Lung (tissue), 12 donors: Measurements from ENCODE around the gene TRAM2. TPM values are rescaled to one million over a fixed set of nuclear protein-coding genes. Genes with fewer than 3 reads are reported as not detected.

Source experiments
- ATAC-seq: fragments of 200-7000 bp; cut with Tn5 transposase; one replicate; pipeline ENCODE4 v1.9.1; 2020; ENCODE audit warnings: moderate number of reproducible peaks; ENCODE audit not compliant: insufficient read depth, low FRiP score
- DNase-seq, 3 donors: peaks; one replicate each; pipeline ENCODE4 v3.0.0-alpha.2; 2013 to 2017
- H3K27ac ChIP-seq, 2 donors: one replicate each; pipeline ENCODE4 v1.5.1; 2013; ENCODE audit warnings: mild to moderate bottlenecking in 2 of 2, moderate library complexity in 2 of 2, control low read depth in 1 of 2, inconsistent platforms in 1 of 2, low read depth in 1 of 2, low read length in 1 of 2
- H3K27me3 ChIP-seq, 3 donors: one replicate each; pipeline ENCODE4 v1.5.1; 2013; ENCODE audit warnings: low read length in 2 of 3; ENCODE audit not compliant: control insufficient read depth in 3 of 3, insufficient read depth in 3 of 3
- H3K36me3 ChIP-seq, 4 donors: one replicate each; pipeline ENCODE4 v1.5.1; 2013; ENCODE audit warnings: low read length in 4 of 4, mild to moderate bottlenecking in 1 of 4, moderate library complexity in 1 of 4; ENCODE audit not compliant: control insufficient read depth in 4 of 4, insufficient read depth in 4 of 4
- H3K4me1 ChIP-seq, 5 donors: one replicate each; pipeline ENCODE4 v1.5.1; 2013; ENCODE audit warnings: low read length in 5 of 5, mild to moderate bottlenecking in 2 of 5, moderate library complexity in 1 of 5; ENCODE audit not compliant: control insufficient read depth in 5 of 5, insufficient read depth in 5 of 5
- H3K4me3 ChIP-seq: one replicate; pipeline ENCODE4 v1.5.1; 2013; ENCODE audit warnings: mild to moderate bottlenecking, control low read depth, moderate library complexity
- H3K9ac ChIP-seq, 2 donors: one replicate each; pipeline ENCODE4 v1.5.1; 2013; ENCODE audit warnings: low read length in 2 of 2, control low read depth in 1 of 2; ENCODE audit not compliant: insufficient read depth in 1 of 2
- H3K9me3 ChIP-seq, 4 donors: one replicate each; pipeline ENCODE4 v1.5.1; 2013; ENCODE audit warnings: low read length in 3 of 4, mild to moderate bottlenecking in 1 of 4, moderate library complexity in 1 of 4; ENCODE audit not compliant: control insufficient read depth in 4 of 4, insufficient read depth in 3 of 4
- WGBS, 2 donors: extraction: QIAGEN DNeasy Blood & Tissue Kit; methylation state at CpG; one replicate each; pipeline ENCODE4 v1.1.7; 2013; 5-methylcytosine and 5-hydroxymethylcytosine counted together
- polyA plus RNA-seq, 2 donors: library from polyadenylated mRNA; stranded (reverse); fragments of 200-250 nt; gene quantifications; one replicate each; pipeline ENCODE4 v1.2.1, GENCODE V29; 2013
- total RNA-seq, 2 donors: library from RNA; depleted of rRNA in 1 of 2; stranded (reverse); fragments of >200 nt in 1 of 2; gene quantifications; one replicate each; pipeline ENCODE4 v1.2.1, GENCODE V29; 2014 to 2021
- TF ChIP-seq, protein P1 (sequence below): IDR thresholded peaks from 2 replicates; pipeline ENCODE4 v1.5.1; 2012; ENCODE audit warnings: mild to moderate bottlenecking; ENCODE audit errors: control extremely low read depth, extremely low read depth
- donor health status: control.
- donor health status: control.
- donor health status: Bipolar disorder and iron deficiency.
- donor health status: healthy.
- donor health status: DM: yes; HTN: yes; CAD: no.

Gene TRAM2
- total and polyA plus RNA-seq, 4 donors: 4.4 to 33.4 (median 15.2) TPM

DNA sequence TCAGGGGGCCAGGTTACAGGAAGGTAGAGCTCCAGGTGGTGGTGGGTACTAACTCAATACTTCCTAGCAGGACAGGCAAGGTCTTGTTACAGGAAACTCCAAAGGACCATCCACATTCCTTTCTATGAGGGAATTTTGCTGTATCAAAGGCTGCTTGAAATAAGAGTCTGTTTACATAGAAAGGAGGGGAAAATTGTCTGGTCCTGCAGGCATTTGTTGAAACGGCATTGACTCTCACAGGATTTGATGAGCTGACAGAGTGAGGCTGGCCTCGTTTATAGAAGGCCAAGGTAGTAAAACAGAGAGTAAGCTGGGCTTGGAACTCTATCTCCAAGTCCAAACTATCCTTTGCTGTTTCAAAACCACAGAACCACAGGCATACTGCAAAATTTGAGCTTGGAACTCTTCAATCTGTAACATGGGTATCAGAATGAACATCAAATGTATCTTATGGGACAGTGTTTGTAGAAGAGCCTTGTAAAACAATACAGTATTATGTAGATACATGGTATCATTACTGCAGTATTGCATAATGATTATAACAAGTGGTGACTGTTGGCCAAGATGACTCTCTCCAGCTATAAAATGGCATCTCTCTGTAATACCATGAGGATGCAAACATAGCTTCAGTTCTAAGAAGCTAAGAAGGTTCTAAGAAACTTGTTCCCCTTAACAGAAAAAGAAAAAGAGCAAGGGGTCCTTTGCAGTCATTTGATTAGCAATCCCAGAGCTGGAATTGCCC lies 61.5 kb downstream of the TRAM2 start:
- H3K27ac ChIP-seq: no peak overlapping the region
- no peak for DNase-seq
- no peaks in the 10 kb centered on the region for H3K9me3 ChIP-seq
- no peaks in the 10 kb centered on the region for H3K27me3 ChIP-seq
- H3K9ac ChIP-seq: no peak overlapping the region
- H3K4me3 ChIP-seq: no peak overlapping the region
- peaks cover 0 to 20% (median 9%) of the 10 kb centered on the region in 5 donors for H3K4me1 ChIP-seq
- 57 to 86% methylated on average over 2 of the region's 2 CpGs for WGBS, 2 donors
- H3K36me3 ChIP-seq: peaks cover 16 to 21% (median 17%) of the 10 kb centered on the region in 4 donors
- TF ChIP-seq, protein P1, sequence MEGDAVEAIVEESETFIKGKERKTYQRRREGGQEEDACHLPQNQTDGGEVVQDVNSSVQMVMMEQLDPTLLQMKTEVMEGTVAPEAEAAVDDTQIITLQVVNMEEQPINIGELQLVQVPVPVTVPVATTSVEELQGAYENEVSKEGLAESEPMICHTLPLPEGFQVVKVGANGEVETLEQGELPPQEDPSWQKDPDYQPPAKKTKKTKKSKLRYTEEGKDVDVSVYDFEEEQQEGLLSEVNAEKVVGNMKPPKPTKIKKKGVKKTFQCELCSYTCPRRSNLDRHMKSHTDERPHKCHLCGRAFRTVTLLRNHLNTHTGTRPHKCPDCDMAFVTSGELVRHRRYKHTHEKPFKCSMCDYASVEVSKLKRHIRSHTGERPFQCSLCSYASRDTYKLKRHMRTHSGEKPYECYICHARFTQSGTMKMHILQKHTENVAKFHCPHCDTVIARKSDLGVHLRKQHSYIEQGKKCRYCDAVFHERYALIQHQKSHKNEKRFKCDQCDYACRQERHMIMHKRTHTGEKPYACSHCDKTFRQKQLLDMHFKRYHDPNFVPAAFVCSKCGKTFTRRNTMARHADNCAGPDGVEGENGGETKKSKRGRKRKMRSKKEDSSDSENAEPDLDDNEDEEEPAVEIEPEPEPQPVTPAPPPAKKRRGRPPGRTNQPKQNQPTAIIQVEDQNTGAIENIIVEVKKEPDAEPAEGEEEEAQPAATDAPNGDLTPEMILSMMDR: no peak
- ATAC-seq: no peak

DNA sequence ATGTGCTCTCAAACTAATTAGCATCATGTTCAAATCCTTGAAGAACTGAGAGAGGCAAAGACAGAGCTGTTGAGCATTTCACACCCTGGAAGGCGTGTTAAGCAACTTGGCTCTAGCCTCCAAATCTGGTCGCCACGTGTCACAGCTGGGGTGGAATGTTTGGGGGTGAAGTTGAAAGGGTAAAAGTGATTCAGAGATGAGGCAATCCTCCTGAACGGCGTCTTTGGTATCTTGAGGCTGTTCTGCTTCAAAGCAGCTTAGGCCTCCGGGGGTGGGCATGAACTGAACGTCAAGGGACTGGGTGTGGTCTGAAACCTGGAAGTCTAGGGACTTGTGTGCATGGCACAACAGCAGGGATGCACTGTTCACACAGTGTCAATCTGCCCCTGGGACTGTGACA lies 62.3 kb downstream of the TRAM2 start:
- TF ChIP-seq, protein P1: no peak
- H3K27ac ChIP-seq: peak overlapping the region; percentile 9 to 18
- peak; percentile 6 for ATAC-seq
- peaks cover 0 to 22% (median 9%) of the 10 kb centered on the region in 5 donors for H3K4me1 ChIP-seq
- H3K4me3 ChIP-seq: no peak overlapping the region
- WGBS, 2 donors: 62 to 66% methylated on average over 7 of the region's 7 CpGs
- H3K9ac ChIP-seq: no peak overlapping the region
- DNase-seq: no peak
- H3K27me3 ChIP-seq: no peaks in the 10 kb centered on the region
- no peaks in the 10 kb centered on the region for H3K9me3 ChIP-seq
- peaks cover 16 to 23% (median 19%) of the 10 kb centered on the region in 4 donors for H3K36me3 ChIP-seq

DNA sequence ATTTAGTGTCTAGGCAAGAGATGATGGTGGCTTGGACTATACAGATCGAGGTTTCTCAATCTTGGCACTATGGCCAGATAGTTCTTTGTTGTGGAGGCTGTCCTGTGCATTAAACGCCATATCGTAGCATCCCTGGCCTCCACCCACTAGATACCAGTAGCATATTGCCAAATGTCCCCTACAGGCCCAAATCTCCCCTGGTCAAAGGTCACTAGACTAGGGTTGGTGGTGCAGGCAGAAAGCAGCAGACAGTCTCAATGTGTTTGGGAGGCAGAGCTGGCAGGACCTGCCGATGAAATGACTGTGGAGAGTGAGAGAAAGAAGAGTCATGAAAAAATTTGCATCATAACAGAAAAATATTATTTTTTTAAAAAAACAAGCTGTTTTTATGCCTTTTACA lies 63.0 kb downstream of the TRAM2 start:
- Histone ChIP-seq H3K36me3 (peaks cover 16 to 27% (median 23%) of the 10 kb centered on the region in 4 donors), H3K4me1 (peaks cover 0 to 20% (median 9%) of the 10 kb centered on the region in 5 donors), H3K9ac (no peak overlapping the region), H3K27ac (peak overlapping the region in 1 of 2 donors; percentile 17), H3K9me3 (no peaks in the 10 kb centered on the region), H3K27me3 (no peaks in the 10 kb centered on the region), H3K4me3 (no peak overlapping the region)
- ATAC-seq (no peak), DNase-seq (no peak)
- 89 to 94% methylated on average over 4 of the region's 4 CpGs for WGBS, 2 donors
- TF ChIP-seq, protein P1: no peak
